ENCODE data around the gene TLR4. TPM values are rescaled to one million over a fixed set of nuclear protein-coding genes. Genes with fewer than 3 reads are reported as not detected.

TLR4 gene
- total RNA-seq, 1 donor from 2014 or later = 1.7 TPM

DNA sequence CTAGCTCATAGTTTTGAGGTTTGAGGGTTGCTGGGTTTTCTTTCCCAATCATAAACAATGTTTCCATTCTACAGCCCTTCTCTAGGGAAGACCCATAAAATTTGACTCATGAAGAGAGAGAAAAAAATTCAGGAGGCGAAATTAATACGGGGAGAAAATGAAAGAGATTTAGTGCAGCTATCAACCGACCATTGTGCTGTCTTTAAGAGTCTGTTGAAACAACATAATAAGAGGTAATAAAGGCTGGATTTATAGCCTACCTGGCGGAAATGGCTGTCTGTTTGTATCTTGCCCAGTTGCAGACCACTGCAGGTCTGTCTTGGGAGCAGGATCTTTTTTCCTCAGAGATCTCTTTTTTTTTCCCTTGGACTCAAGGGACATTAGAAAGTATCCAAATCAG is 66.9 kb downstream of the TLR4 start:
- H3K4me3 ChIP-seq (ENCODE audit: low read depth, low read length) = no peak overlapping the region
- no peak for DNase-seq (ENCODE audit: low read depth)
- TF ChIP-seq, protein P1, sequence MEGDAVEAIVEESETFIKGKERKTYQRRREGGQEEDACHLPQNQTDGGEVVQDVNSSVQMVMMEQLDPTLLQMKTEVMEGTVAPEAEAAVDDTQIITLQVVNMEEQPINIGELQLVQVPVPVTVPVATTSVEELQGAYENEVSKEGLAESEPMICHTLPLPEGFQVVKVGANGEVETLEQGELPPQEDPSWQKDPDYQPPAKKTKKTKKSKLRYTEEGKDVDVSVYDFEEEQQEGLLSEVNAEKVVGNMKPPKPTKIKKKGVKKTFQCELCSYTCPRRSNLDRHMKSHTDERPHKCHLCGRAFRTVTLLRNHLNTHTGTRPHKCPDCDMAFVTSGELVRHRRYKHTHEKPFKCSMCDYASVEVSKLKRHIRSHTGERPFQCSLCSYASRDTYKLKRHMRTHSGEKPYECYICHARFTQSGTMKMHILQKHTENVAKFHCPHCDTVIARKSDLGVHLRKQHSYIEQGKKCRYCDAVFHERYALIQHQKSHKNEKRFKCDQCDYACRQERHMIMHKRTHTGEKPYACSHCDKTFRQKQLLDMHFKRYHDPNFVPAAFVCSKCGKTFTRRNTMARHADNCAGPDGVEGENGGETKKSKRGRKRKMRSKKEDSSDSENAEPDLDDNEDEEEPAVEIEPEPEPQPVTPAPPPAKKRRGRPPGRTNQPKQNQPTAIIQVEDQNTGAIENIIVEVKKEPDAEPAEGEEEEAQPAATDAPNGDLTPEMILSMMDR (conservative IDR thresholded peaks at IDR 0.05; ENCODE audit: low read depth, low read length) = no peak

- DNase-seq (ENCODE audit: low read depth) = no peak
- TF ChIP-seq, protein P1 (conservative IDR thresholded peaks at IDR 0.05; ENCODE audit: low read depth, low read length) = no peak
- no peak overlapping the region for H3K4me3 ChIP-seq (ENCODE audit: low read depth, low read length)
Measured at GRCh38 chr9:117772960-117773359, 68.8 kb downstream of the TLR4 start.
